Osteocyte (in vitro differentiated cells): ENCODE data around the gene RHOV. TPM values are rescaled to one million over a fixed set of nuclear protein-coding genes. Genes with fewer than 3 reads are reported as not detected.
"Not testable (repeated sequence)": the region's sequence is repeated elsewhere in the genome, so short reads cannot be mapped to it uniquely, and the experiment has no call there.

ENCODE experiments used
- DNase-seq: peaks from one replicate; pipeline ENCODE4 v3.0.0; 2021; ENCODE audit warnings: mixed read lengths; ENCODE audit not compliant: unreplicated experiment; ENCODE audit errors: extremely low spot score
- H3K27ac Mint-ChIP-seq: one replicate; pipeline ENCODE4 v1.8.0; 2021; ENCODE audit warnings: mild to moderate bottlenecking, mixed read lengths; ENCODE audit not compliant: unreplicated experiment
- H3K27me3 Mint-ChIP-seq: one replicate; pipeline ENCODE4 v1.8.0; 2021; ENCODE audit warnings: mixed read lengths; ENCODE audit not compliant: unreplicated experiment
- H3K36me3 Mint-ChIP-seq: one replicate; pipeline ENCODE4 v1.8.0; 2021; ENCODE audit warnings: mixed read lengths; ENCODE audit not compliant: unreplicated experiment
- H3K4me1 Mint-ChIP-seq: one replicate; pipeline ENCODE4 v1.8.0; 2021; ENCODE audit warnings: mixed read lengths; ENCODE audit not compliant: unreplicated experiment
- H3K4me3 Mint-ChIP-seq: one replicate; pipeline ENCODE4 v1.8.0; 2021; ENCODE audit warnings: mild to moderate bottlenecking, moderate library complexity, mixed read lengths; ENCODE audit not compliant: unreplicated experiment
- H3K9me3 Mint-ChIP-seq: one replicate; pipeline ENCODE4 v1.8.0; 2021; ENCODE audit warnings: mixed read lengths; ENCODE audit not compliant: unreplicated experiment
- total RNA-seq: library from RNA; stranded (reverse); gene quantifications from 2 replicates; pipeline ENCODE4 v1.2.1, GENCODE V29; 2021
- TF ChIP-seq, protein P1 (sequence below): fragments of 200-600 bp; sonication (generic); IDR thresholded peaks from 2 replicates; pipeline ENCODE4 v1.5.0; 2021; ENCODE audit warnings: antibody characterized with exemption, mild to moderate bottlenecking, moderate library complexity

Gene RHOV
- total RNA-seq, 1 donor from 2014 or later = 0.46 TPM

DNA sequence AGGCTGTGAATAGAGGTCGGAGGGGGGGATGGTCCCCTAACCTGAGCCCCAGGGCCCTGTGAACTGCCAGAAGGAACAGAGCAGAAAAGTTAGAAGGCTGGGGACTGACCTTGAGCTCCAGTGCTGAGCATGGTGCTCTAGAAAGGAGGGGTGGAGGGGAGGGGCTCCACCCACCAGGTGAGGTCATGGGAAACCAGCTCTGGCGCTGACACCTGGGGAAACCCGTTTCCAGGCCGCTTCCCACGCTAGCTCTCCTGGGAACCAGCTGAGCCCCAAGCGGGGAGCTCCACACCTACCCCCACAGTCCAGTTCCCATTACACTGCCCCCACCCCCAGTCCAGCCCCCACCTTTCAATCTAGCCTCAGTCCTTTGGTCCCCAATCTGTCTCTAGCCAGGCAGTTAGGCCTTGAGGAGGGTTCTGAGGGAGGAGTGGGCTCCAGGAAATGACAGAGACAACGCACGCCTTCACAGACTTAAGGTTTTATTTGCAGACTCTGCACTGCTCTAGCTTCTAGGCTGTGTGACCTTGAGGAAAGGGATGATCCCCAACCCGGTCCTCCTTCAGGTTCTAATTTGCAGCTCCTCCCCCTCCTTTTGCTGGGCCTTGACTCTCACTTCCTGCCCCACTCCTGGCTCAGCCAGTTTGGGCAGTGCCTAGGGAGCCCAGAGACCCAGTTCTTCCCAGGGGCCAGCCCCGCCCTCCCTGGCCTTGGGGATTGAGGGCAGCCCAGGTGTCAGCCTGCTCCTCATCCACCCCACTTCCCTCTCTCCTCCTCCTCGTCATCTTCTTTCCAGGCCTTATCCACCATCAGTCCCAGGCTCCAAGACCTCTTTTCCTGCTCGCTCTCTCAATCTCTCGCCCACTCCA lies 2.1 kb downstream of the RHOV start:
- TF ChIP-seq, protein P1, sequence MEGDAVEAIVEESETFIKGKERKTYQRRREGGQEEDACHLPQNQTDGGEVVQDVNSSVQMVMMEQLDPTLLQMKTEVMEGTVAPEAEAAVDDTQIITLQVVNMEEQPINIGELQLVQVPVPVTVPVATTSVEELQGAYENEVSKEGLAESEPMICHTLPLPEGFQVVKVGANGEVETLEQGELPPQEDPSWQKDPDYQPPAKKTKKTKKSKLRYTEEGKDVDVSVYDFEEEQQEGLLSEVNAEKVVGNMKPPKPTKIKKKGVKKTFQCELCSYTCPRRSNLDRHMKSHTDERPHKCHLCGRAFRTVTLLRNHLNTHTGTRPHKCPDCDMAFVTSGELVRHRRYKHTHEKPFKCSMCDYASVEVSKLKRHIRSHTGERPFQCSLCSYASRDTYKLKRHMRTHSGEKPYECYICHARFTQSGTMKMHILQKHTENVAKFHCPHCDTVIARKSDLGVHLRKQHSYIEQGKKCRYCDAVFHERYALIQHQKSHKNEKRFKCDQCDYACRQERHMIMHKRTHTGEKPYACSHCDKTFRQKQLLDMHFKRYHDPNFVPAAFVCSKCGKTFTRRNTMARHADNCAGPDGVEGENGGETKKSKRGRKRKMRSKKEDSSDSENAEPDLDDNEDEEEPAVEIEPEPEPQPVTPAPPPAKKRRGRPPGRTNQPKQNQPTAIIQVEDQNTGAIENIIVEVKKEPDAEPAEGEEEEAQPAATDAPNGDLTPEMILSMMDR = no peak
- Mint-ChIP-seq H3K9me3 (no peaks in the 10 kb centered on the region), H3K27ac (no peak overlapping the region), H3K27me3 (peaks cover 6% of the 10 kb centered on the region), H3K4me3 (no peak overlapping the region), H3K36me3 (no peaks in the 10 kb centered on the region), H3K4me1 (peaks cover 11% of the 10 kb centered on the region)
- DNase-seq = no peak

DNA sequence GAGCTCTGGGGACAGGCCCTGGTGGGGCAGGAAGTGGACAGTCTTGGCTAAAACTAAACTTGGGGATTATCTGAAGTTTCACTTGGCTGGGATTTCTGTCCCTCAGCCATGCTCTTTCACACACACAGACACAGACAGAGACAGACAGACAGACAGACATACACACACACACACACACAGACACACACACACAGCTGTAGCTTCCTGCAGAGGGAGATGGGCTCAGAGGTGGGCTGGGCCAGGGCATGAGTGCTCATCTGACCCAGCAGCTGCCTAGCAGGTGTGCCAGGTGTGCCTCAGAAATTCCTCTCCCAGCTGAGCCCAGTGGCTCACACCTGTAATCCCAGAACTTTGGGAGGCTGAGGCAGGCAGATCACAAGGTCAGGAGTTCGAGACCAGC lies 3.3 kb downstream of the RHOV start:
- Mint-ChIP-seq H3K27me3 (peaks cover 6% of the 10 kb centered on the region), H3K9me3 (no peaks in the 10 kb centered on the region), H3K36me3 (no peaks in the 10 kb centered on the region), H3K4me3 (no peak overlapping the region), H3K27ac (no peak overlapping the region), H3K4me1 (peaks cover 16% of the 10 kb centered on the region)
- no peak for DNase-seq
- TF ChIP-seq, protein P1 = no peak

DNA sequence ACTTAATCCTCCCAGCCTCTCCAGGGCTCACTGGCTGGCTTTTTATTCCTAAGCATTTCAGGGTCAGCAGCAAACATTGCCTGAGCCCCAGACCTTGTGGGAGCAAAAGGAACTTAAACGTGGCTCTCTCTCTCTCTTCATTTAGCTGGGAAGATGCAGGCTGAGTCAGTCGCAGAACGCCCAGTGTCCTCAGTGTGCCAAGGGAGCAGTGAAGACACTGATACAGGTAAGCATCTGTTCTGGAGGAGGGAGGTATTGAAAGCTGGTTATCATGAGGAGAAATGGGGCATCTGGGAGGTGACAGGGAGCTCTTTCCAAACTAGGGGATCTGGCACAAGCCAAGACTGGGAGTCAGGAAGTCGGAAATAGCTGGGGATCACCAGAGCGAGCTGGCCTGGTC lies 4.3 kb downstream of the RHOV start:
- Mint-ChIP-seq H3K36me3 (no peaks in the 10 kb centered on the region), H3K27ac (no peak overlapping the region), H3K9me3 (no peaks in the 10 kb centered on the region), H3K4me1 (peaks cover 20% of the 10 kb centered on the region), H3K27me3 (peaks cover 6% of the 10 kb centered on the region), H3K4me3 (no peak overlapping the region)
- TF ChIP-seq, protein P1 = no peak
- DNase-seq = no peak

DNA sequence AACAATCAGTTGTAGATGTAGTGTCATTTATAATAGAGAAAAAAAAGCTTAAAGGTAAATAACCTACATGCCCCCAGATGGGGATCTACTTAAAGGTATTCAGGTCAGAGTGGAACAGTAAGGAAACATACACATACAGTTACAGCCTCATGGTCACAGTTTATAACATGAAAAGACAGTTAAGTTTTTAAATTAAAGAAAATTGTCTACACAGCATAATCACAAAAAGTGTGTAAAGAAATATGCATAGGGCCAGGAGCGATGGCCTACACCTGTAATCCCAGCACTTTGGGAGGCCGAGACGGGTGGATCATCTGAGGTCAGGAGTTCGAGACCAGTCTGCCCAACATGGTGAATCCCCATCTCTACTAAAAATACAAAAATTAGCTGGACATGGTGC lies 6.8 kb downstream of the RHOV start:
- H3K4me3 Mint-ChIP-seq = no peak overlapping the region
- TF ChIP-seq, protein P1 = no peak
- no peak overlapping the region for H3K27ac Mint-ChIP-seq
- no peaks in the 10 kb centered on the region for H3K9me3 Mint-ChIP-seq
- H3K4me1 Mint-ChIP-seq = peaks cover 17% of the 10 kb centered on the region
- no peaks in the 10 kb centered on the region for H3K36me3 Mint-ChIP-seq
- DNase-seq = no peak
- peaks cover 4% of the 10 kb centered on the region for H3K27me3 Mint-ChIP-seq

DNA sequence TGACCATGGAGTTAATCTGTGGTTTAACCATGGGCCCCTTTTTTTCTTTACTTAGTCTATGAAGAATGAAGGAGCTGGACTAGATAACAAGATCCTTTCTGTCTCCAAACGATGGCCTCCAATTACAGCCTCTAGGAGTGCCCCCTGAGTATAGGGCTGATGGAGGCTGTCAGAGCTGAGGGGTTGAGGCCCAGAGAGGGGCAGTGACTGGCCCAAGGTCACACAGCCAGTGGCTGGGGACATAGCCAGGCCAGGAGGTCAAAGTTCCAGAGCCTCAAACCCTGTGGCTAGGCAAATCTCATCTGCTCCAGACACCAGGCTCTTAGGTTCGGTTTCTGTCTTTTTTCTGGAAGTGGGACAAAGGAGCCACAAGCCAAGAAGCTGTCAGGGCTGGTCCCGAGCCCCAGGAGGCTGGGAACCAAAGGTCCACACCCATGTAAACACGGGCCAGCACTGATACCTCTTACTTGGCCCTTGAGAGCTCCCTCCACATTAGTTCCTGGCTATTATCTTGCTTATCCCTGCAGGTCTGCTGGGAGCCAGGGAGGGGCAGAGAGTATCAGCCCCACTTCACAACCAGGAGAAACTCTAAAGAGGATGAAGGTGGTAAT lies 10.3 kb downstream of the RHOV start:
- H3K4me3 Mint-ChIP-seq = no peak overlapping the region
- DNase-seq = no peak
- H3K27ac Mint-ChIP-seq = no peak overlapping the region
- H3K9me3 Mint-ChIP-seq = no peaks in the 10 kb centered on the region
- peaks cover 17% of the 10 kb centered on the region for H3K4me1 Mint-ChIP-seq
- no peaks in the 10 kb centered on the region for H3K36me3 Mint-ChIP-seq
- TF ChIP-seq, protein P1 = no peak
- no peaks in the 10 kb centered on the region for H3K27me3 Mint-ChIP-seq

DNA sequence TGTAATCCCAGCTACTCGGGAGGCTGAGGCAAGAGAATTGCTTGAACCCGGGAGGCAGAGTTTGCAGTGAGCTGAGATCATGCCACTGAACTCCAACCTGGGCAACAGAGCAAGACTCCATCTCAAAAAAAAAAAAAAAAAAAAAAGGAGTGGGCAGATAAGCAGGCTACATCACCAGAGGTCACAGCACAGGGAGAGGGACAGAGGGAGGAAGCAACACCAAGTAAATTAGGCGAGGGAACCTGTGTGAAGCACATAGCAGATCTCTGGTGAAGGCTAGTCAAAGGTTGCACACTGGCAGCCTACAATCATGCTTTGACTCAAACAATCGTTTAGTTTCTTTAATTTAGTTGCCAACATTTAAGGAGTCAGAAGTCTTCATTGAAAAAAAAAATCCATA lies 12.9 kb downstream of the RHOV start:
- H3K9me3 Mint-ChIP-seq, H3K36me3 Mint-ChIP-seq, H3K27ac Mint-ChIP-seq, H3K27me3 Mint-ChIP-seq, H3K4me3 Mint-ChIP-seq, DNase-seq: not testable (repeated sequence)
- H3K4me1 Mint-ChIP-seq = peaks cover 24% of the 10 kb centered on the region
